ENCODE results near the gene ARHGAP24.

- TF ChIP-seq ZNF687 (CRISPR knock-in tag; IDR thresholded peaks at IDR 0.05) (no peak), BHLHE40 (IDR thresholded peaks at IDR 0.05; ENCODE audit: low read length) (no peak), ZNF530 (CRISPR knock-in tag; IDR thresholded peaks at IDR 0.05; ENCODE audit: low read depth) (no peak), GZF1 (CRISPR knock-in tag; IDR thresholded peaks at IDR 0.05) (no peak), POLR2A (IDR thresholded peaks at IDR 0.05; ENCODE audit: insufficient read depth in 1 of 2, low read depth in 2 of 2, low read length in 2 of 2) (no peak), ZNF614 (CRISPR knock-in tag; IDR thresholded peaks at IDR 0.05; ENCODE audit: borderline replicate concordance) (no peak), HNF1B (CRISPR knock-in tag; IDR thresholded peaks at IDR 0.05) (no peak), ATF7-NPFF (CRISPR knock-in tag; IDR thresholded peaks at IDR 0.05; ENCODE audit: low read depth) (no peak), TCF12 (IDR thresholded peaks at IDR 0.05) (no peak), TCF12 (CRISPR knock-in tag; IDR thresholded peaks at IDR 0.05) (no peak), SIX1 (CRISPR knock-in tag; IDR thresholded peaks at IDR 0.05; ENCODE audit: borderline replicate concordance) (no peak), EP300 (IDR thresholded peaks at IDR 0.05; ENCODE audit: low read depth in 2 of 2, low read length in 2 of 2) (no peak), EP300 (CRISPR knock-in tag; IDR thresholded peaks at IDR 0.05; ENCODE audit: borderline replicate concordance) (no peak), NRL (CRISPR knock-in tag; IDR thresholded peaks at IDR 0.05; ENCODE audit: borderline replicate concordance) (no peak)
- TF ChIP-seq, protein P1, sequence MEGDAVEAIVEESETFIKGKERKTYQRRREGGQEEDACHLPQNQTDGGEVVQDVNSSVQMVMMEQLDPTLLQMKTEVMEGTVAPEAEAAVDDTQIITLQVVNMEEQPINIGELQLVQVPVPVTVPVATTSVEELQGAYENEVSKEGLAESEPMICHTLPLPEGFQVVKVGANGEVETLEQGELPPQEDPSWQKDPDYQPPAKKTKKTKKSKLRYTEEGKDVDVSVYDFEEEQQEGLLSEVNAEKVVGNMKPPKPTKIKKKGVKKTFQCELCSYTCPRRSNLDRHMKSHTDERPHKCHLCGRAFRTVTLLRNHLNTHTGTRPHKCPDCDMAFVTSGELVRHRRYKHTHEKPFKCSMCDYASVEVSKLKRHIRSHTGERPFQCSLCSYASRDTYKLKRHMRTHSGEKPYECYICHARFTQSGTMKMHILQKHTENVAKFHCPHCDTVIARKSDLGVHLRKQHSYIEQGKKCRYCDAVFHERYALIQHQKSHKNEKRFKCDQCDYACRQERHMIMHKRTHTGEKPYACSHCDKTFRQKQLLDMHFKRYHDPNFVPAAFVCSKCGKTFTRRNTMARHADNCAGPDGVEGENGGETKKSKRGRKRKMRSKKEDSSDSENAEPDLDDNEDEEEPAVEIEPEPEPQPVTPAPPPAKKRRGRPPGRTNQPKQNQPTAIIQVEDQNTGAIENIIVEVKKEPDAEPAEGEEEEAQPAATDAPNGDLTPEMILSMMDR (CRISPR knock-in tag; IDR thresholded peaks at IDR 0.05): no peak
- TF ChIP-seq, protein P2, sequence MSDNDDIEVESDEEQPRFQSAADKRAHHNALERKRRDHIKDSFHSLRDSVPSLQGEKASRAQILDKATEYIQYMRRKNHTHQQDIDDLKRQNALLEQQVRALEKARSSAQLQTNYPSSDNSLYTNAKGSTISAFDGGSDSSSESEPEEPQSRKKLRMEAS (IDR thresholded peaks at IDR 0.05): no peak
Observed at GRCh38 chr4:85919200-85919887, 444.4 kb downstream of the ARHGAP24 start.

Measured in HepG2 (cell line).